Lung (tissue), 12 donors: ENCODE data around the gene CATSPER3. TPM values are rescaled to one million over a fixed set of nuclear protein-coding genes. Genes with fewer than 3 reads are reported as not detected.

ENCODE experiments used
- ATAC-seq: fragments of 200-7000 bp; cut with Tn5 transposase; one replicate; pipeline ENCODE4 v1.9.1; 2020; ENCODE audit warnings: moderate number of reproducible peaks; ENCODE audit not compliant: insufficient read depth, low FRiP score
- DNase-seq, 3 donors: peaks; one replicate each; pipeline ENCODE4 v3.0.0-alpha.2; 2013 to 2017
- H3K27ac ChIP-seq, 2 donors: one replicate each; pipeline ENCODE4 v1.5.1; 2013; ENCODE audit warnings: mild to moderate bottlenecking in 2 of 2, moderate library complexity in 2 of 2, control low read depth in 1 of 2, inconsistent platforms in 1 of 2, low read depth in 1 of 2, low read length in 1 of 2
- H3K27me3 ChIP-seq, 3 donors: one replicate each; pipeline ENCODE4 v1.5.1; 2013; ENCODE audit warnings: low read length in 2 of 3; ENCODE audit not compliant: control insufficient read depth in 3 of 3, insufficient read depth in 3 of 3
- H3K36me3 ChIP-seq, 4 donors: one replicate each; pipeline ENCODE4 v1.5.1; 2013; ENCODE audit warnings: low read length in 4 of 4, mild to moderate bottlenecking in 1 of 4, moderate library complexity in 1 of 4; ENCODE audit not compliant: control insufficient read depth in 4 of 4, insufficient read depth in 4 of 4
- H3K4me1 ChIP-seq, 5 donors: one replicate each; pipeline ENCODE4 v1.5.1; 2013; ENCODE audit warnings: low read length in 5 of 5, mild to moderate bottlenecking in 2 of 5, moderate library complexity in 1 of 5; ENCODE audit not compliant: control insufficient read depth in 5 of 5, insufficient read depth in 5 of 5
- H3K4me3 ChIP-seq: one replicate; pipeline ENCODE4 v1.5.1; 2013; ENCODE audit warnings: mild to moderate bottlenecking, control low read depth, moderate library complexity
- H3K9ac ChIP-seq, 2 donors: one replicate each; pipeline ENCODE4 v1.5.1; 2013; ENCODE audit warnings: low read length in 2 of 2, control low read depth in 1 of 2; ENCODE audit not compliant: insufficient read depth in 1 of 2
- H3K9me3 ChIP-seq, 4 donors: one replicate each; pipeline ENCODE4 v1.5.1; 2013; ENCODE audit warnings: low read length in 3 of 4, mild to moderate bottlenecking in 1 of 4, moderate library complexity in 1 of 4; ENCODE audit not compliant: control insufficient read depth in 4 of 4, insufficient read depth in 3 of 4
- WGBS, 2 donors: extraction: QIAGEN DNeasy Blood & Tissue Kit; methylation state at CpG; one replicate each; pipeline ENCODE4 v1.1.7; 2013; 5-methylcytosine and 5-hydroxymethylcytosine counted together
- polyA plus RNA-seq, 2 donors: library from polyadenylated mRNA; stranded (reverse); fragments of 200-250 nt; gene quantifications; one replicate each; pipeline ENCODE4 v1.2.1, GENCODE V29; 2013
- total RNA-seq, 2 donors: library from RNA; depleted of rRNA in 1 of 2; stranded (reverse); fragments of >200 nt in 1 of 2; gene quantifications; one replicate each; pipeline ENCODE4 v1.2.1, GENCODE V29; 2014 to 2021
- TF ChIP-seq, protein P1 (sequence below): IDR thresholded peaks from 2 replicates; pipeline ENCODE4 v1.5.1; 2012; ENCODE audit warnings: mild to moderate bottlenecking; ENCODE audit errors: control extremely low read depth, extremely low read depth
- donor health status: control.
- donor health status: control.
- donor health status: Bipolar disorder and iron deficiency.
- donor health status: healthy.
- donor health status: DM: yes; HTN: yes; CAD: no.

Gene CATSPER3
- total and polyA plus RNA-seq, 4 donors: 0.38 to 0.61 (median 0.49) TPM

DNA sequence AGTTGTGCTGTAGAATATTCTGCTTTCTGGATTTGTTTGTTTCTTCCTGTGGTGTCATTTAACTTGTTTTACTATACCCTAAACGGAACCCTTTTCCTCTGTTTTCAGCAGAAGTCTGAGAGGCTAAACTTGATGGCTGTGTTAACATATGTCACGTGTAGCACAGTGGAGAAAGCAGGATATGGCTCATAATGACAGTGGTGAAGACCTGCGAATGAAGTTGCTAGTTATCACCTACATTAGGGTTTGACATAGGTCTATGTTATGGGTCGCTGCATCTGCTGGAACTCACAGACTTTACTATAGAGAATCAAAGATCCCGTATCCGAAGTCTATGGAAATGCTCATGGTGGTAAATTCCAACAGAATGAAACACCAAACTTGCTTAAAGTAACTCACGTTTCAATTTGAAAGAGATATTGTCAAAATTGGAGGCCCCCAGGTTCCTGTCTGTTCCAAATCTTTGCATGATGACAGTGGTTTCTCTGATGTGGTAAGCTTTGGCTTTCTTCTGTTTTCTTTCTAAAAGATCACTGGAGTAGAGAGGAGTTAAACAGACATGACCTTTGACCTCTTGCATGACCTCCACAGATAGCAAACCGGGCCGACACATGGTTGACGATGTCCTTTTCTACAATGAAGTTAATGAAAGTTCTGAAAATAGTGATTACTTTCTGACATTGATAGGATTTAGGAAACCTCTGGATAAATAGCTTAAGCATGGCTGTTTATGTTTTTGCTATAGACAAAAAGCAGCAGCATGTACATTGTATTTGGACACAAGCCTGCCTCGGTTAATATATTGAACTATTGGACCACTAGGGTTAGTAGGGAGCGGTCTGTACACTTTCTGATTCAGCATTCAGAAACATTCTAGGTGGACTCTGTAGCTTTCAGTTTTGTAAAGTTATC, 3.1 kb upstream of the CATSPER3 start:
- Histone ChIP-seq H3K9me3 (no peaks in the 10 kb centered on the region), H3K36me3 (peaks cover 0 to 11% (median 7%) of the 10 kb centered on the region in 4 donors), H3K9ac (no peak overlapping the region), H3K27ac (no peak overlapping the region), H3K4me3 (no peak overlapping the region), H3K27me3 (no peaks in the 10 kb centered on the region), H3K4me1 (no peaks in the 10 kb centered on the region)
- TF ChIP-seq, protein P1, sequence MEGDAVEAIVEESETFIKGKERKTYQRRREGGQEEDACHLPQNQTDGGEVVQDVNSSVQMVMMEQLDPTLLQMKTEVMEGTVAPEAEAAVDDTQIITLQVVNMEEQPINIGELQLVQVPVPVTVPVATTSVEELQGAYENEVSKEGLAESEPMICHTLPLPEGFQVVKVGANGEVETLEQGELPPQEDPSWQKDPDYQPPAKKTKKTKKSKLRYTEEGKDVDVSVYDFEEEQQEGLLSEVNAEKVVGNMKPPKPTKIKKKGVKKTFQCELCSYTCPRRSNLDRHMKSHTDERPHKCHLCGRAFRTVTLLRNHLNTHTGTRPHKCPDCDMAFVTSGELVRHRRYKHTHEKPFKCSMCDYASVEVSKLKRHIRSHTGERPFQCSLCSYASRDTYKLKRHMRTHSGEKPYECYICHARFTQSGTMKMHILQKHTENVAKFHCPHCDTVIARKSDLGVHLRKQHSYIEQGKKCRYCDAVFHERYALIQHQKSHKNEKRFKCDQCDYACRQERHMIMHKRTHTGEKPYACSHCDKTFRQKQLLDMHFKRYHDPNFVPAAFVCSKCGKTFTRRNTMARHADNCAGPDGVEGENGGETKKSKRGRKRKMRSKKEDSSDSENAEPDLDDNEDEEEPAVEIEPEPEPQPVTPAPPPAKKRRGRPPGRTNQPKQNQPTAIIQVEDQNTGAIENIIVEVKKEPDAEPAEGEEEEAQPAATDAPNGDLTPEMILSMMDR: no peak
- DNase-seq: no peak
- no peak for ATAC-seq
- WGBS, 2 donors: 93% methylated on average over 12 of the region's 12 CpGs

DNA sequence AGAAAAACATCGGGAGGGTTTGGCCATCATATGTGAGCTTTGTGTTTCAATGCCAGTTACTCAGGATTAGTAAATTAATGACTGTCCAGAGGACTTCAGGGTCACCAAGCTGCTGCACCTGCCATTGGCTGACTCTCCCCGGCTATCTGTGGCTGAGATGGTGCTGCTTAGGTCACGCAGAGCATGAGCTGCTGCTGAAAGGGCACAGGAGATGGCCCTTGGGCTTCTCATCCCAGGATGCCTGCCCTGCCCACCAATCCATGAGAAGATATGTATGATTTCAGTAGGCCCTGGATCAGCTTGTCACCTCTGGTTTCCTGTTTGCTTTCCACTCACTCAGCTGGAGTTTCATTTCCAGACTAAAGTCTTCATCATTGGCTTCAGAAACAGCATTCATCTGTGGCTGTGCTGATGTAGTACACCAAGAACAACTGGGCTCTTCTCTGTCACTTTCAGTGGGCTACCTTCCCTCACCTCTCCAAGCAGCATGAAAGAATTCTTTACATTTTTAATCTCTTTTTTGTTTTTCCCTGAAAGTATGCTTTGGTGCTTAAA, 2.4 kb upstream of the CATSPER3 start:
- Histone ChIP-seq H3K9ac (no peak overlapping the region), H3K27me3 (no peaks in the 10 kb centered on the region), H3K4me1 (no peaks in the 10 kb centered on the region), H3K36me3 (peaks cover 0 to 11% (median 6%) of the 10 kb centered on the region in 4 donors), H3K4me3 (no peak overlapping the region), H3K9me3 (no peaks in the 10 kb centered on the region), H3K27ac (no peak overlapping the region)
- 93 to 94% methylated on average over 3 of the region's 3 CpGs for WGBS, 2 donors
- no peak for DNase-seq
- no peak for ATAC-seq
- TF ChIP-seq, protein P1: no peak

DNA sequence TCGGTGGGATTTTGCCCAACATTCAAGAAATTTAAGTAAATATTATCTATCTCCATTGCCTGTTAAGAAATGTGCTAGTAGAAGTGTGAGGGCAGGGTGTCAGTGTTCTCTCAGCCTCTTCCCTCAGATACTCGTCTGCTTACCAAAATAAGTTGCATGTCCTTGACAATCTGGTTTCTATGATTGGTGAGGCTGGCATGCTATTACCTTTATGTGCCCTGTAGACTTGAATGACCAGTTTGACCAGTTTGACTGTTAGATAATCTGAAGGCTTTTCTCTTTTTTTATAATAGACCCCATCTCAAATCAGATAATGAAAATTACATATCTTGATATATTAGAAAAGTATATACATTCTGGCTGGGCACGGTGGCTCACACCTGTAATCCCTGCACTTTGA, 348 bp downstream of the CATSPER3 start:
- TF ChIP-seq, protein P1: no peak
- Histone ChIP-seq H3K9ac (no peak overlapping the region), H3K4me1 (no peaks in the 10 kb centered on the region), H3K27ac (no peak overlapping the region), H3K27me3 (no peaks in the 10 kb centered on the region), H3K36me3 (peaks cover 0 to 6% (median 2%) of the 10 kb centered on the region in 4 donors), H3K4me3 (no peak overlapping the region), H3K9me3 (no peaks in the 10 kb centered on the region)
- 83 to 87% methylated on average over 3 of the region's 3 CpGs for WGBS, 2 donors
- DNase-seq (peak in 1 of 3 donors; percentile 8), ATAC-seq (no peak)
